Natural killer cell treated with Interleukin-12 subunit alpha and Interleukin-12 subunit beta and Interleukin-15 and Interleukin-18, amount 100 ng/mL, for 72 hours (primary cell): ENCODE data around the gene C19orf44. TPM values are rescaled to one million over a fixed set of nuclear protein-coding genes. Genes with fewer than 3 reads are reported as not detected.
A peak's percentile ranks its signal among the peaks of the same experiment; 100 is the strongest.

ENCODE experiments used
- ATAC-seq, 2 donors: fragments of 150-1000 bp; cut with Tn5 transposase in 1 of 2; sonication (Bioruptor Pico), chemical (Tn5 transposase) in 1 of 2; 2 replicates each; pipeline ENCODE4 v1.10.0; 2021
- DNase-seq: peaks from one replicate; pipeline ENCODE4 v3.0.0; 2022; ENCODE audit warnings: low spot score
- H3K27ac Mint-ChIP-seq, 2 donors: 1 replicate in 1 of 2; 2 replicates in 1 of 2; pipeline ENCODE4 v1.8.0; 2022; ENCODE audit warnings: mixed read lengths in 2 of 2, mild to moderate bottlenecking in 1 of 2, moderate library complexity in 1 of 2
- H3K27me3 Mint-ChIP-seq, 2 donors: 1 replicate in 1 of 2; 2 replicates in 1 of 2; pipeline ENCODE4 v1.8.0; 2022; ENCODE audit warnings: mixed read lengths in 2 of 2
- H3K36me3 Mint-ChIP-seq: one replicate; pipeline ENCODE4 v1.8.0; 2022; ENCODE audit warnings: mixed read lengths
- H3K4me1 Mint-ChIP-seq, 2 donors: 1 replicate in 1 of 2; 2 replicates in 1 of 2; pipeline ENCODE4 v1.8.0; 2022; ENCODE audit warnings: low read depth in 2 of 2, mixed read lengths in 2 of 2, mild to moderate bottlenecking in 1 of 2
- H3K4me3 Mint-ChIP-seq: one replicate; pipeline ENCODE4 v1.8.0; 2022; ENCODE audit warnings: mixed read lengths
- H3K9me3 Mint-ChIP-seq: 2 replicates; pipeline ENCODE4 v1.8.0; 2022; ENCODE audit warnings: mixed read lengths
- total RNA-seq, 2 donors: library from RNA; stranded (reverse); gene quantifications; one replicate each; pipeline ENCODE4 v1.2.3, GENCODE V29; 2022

Gene C19orf44
- total RNA-seq, 2 donors from 2014 or later = 3.3 to 7.5 TPM

- H3K27me3 Mint-ChIP-seq = no peaks in the 10 kb centered on the region
- peaks cover 6% of the 10 kb centered on the region for H3K36me3 Mint-ChIP-seq
- DNase-seq (no peak), ATAC-seq (no peak)
- H3K27ac Mint-ChIP-seq = no peak overlapping the region
- no peaks in the 10 kb centered on the region for H3K4me1 Mint-ChIP-seq
- no peak overlapping the region for H3K4me3 Mint-ChIP-seq
- no peaks in the 10 kb centered on the region for H3K9me3 Mint-ChIP-seq
Measured at GRCh38 chr19:16527334-16527935, 31.2 kb downstream of the C19orf44 start.

DNA sequence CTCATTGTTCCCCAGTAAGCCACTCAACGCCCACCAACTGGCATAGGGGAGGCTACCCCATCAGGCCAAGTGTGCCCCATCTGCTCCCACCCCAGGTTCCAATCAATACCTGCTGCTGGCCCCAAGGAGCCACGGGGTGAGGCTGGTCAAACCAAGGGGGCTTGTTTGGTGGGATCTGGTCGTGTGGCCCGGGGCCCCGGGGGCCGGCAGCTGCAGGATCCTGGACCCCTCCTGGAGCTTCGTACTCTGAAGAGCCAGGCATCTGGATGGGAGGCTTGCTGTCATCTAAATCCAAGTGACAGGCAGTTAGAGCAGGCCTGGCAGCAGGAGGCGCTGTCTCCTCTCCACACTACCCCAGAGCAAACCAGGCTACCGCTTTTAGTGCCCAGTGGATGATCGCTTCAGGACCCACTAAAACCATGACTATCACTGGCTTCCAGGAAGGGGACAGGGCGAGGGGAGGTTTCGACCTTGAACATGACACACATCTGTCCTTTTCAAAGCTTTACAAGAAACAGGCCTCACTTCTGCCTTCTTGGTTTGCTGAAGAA is 31.9 kb downstream of the C19orf44 start:
- ATAC-seq (peak in 1 of 2 donors; percentile 37), DNase-seq (no peak)
- Mint-ChIP-seq H3K9me3 (no peaks in the 10 kb centered on the region), H3K27ac (no peak overlapping the region), H3K27me3 (no peaks in the 10 kb centered on the region), H3K36me3 (peaks cover 6% of the 10 kb centered on the region), H3K4me3 (no peak overlapping the region), H3K4me1 (no peaks in the 10 kb centered on the region)

GRCh38 chr19:16529466-16530144 is 33.4 kb downstream of the C19orf44 start:
- Mint-ChIP-seq H3K36me3 (peaks cover 6% of the 10 kb centered on the region), H3K27ac (no peak overlapping the region), H3K4me3 (no peak overlapping the region), H3K27me3 (no peaks in the 10 kb centered on the region), H3K9me3 (no peaks in the 10 kb centered on the region), H3K4me1 (no peaks in the 10 kb centered on the region)
- DNase-seq (no peak), ATAC-seq (no peak)

DNA sequence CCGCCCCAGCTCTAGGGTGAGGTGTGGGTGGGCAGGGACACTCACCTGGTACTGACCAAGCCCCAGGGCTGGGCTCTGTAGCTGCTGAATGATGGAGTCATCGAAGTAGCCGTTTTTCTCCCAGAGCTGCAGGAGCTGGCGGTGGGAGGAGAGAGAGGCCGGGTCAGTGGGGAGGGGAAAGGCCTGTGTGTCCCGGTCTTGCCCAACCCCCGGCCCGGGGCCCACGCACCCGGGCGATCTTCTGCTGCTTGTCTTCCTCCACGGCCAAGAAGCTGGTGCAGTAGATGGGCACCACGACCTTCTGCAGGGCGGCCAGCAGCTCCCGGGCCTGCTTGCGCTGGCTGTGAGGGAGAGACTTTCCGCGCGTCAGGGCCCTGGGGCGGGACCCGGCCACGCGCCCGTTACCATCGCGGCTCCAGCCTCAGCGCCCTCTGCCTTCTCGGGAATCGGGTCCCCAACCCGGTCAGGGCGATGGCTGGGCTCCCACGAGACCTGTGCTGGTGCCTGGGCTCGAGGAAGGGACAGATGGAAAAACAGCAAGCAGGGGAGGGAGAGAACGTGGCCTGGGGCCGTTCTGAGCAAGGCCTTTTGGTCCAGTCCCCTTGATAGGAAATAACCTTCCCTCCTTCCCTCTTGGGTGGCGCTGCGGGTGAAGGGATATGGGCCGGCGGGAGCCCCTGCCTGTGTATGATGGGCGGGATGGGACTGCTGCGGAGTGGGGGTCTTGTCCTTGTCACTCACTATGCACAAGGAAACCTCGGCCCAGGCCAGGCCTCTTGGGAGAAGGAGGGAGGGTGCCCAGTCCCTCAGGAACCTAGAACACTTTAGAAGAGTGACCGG is 34.6 kb downstream of the C19orf44 start:
- Mint-ChIP-seq H3K4me1 (peaks cover 0 to under 1% of the 10 kb centered on the region in 2 donors), H3K9me3 (no peaks in the 10 kb centered on the region), H3K4me3 (no peak overlapping the region), H3K36me3 (peaks cover 6% of the 10 kb centered on the region), H3K27ac (no peak overlapping the region), H3K27me3 (no peaks in the 10 kb centered on the region)
- DNase-seq (no peak), ATAC-seq (no peak)

- DNase-seq (no peak), ATAC-seq (no peak)
- no peak overlapping the region for H3K4me3 Mint-ChIP-seq
- H3K4me1 Mint-ChIP-seq = peaks cover 0 to 4% of the 10 kb centered on the region in 2 donors
- H3K36me3 Mint-ChIP-seq = peaks cover 6% of the 10 kb centered on the region
- H3K27me3 Mint-ChIP-seq = no peaks in the 10 kb centered on the region
- no peak overlapping the region for H3K27ac Mint-ChIP-seq
- H3K9me3 Mint-ChIP-seq = no peaks in the 10 kb centered on the region
Measured at GRCh38 chr19:16531380-16531669, 35.1 kb downstream of the C19orf44 start.

- no peak overlapping the region for H3K4me3 Mint-ChIP-seq
- H3K4me1 Mint-ChIP-seq = peaks cover 5 to 12% of the 10 kb centered on the region in 2 donors
- ATAC-seq (no peak), DNase-seq (no peak)
- no peaks in the 10 kb centered on the region for H3K27me3 Mint-ChIP-seq
- no peak overlapping the region for H3K27ac Mint-ChIP-seq
- H3K36me3 Mint-ChIP-seq = peaks cover 6% of the 10 kb centered on the region
- no peaks in the 10 kb centered on the region for H3K9me3 Mint-ChIP-seq
Measured at GRCh38 chr19:16532440-16533234, 36.4 kb downstream of the C19orf44 start.

GRCh38 chr19:16535381-16535780 is 39.2 kb downstream of the C19orf44 start:
- Mint-ChIP-seq H3K4me1 (peaks cover 27 to 31% of the 10 kb centered on the region in 2 donors), H3K36me3 (peaks cover 6% of the 10 kb centered on the region), H3K27me3 (no peaks in the 10 kb centered on the region), H3K9me3 (no peaks in the 10 kb centered on the region), H3K4me3 (no peak overlapping the region), H3K27ac (no peak overlapping the region)
- ATAC-seq (no peak), DNase-seq (no peak)

GRCh38 chr19:16536130-16536529 is 39.9 kb downstream of the C19orf44 start:
- Mint-ChIP-seq H3K4me3 (no peak overlapping the region), H3K4me1 (peaks cover 27 to 33% of the 10 kb centered on the region in 2 donors), H3K27ac (no peak overlapping the region), H3K9me3 (no peaks in the 10 kb centered on the region), H3K36me3 (peaks cover 6% of the 10 kb centered on the region), H3K27me3 (no peaks in the 10 kb centered on the region)
- ATAC-seq = peak in 1 of 2 donors; percentile 3
- no peak for DNase-seq

DNA sequence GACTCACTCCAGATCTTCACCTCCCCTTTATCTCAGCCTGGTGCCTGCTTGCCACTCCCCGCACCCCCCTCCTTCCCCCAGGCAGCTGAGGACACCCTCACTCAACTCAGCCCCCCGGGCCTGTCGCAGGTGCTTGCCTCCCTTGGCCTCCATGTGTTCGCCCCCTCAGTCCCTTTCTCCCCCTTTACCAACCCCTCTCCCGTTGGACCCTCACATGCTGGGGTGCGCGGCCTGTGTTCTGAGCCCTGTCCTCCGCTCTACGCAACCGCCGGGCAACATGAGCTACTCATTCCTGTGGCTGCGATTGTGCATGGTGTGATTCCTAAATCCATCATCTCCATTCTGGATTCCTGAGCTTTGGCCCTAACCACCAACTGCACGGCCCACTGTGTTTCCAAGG is 40.9 kb downstream of the C19orf44 start:
- Mint-ChIP-seq H3K4me1 (peaks cover 33 to 38% of the 10 kb centered on the region in 2 donors), H3K36me3 (no peaks in the 10 kb centered on the region)
- no peak for DNase-seq

DNA sequence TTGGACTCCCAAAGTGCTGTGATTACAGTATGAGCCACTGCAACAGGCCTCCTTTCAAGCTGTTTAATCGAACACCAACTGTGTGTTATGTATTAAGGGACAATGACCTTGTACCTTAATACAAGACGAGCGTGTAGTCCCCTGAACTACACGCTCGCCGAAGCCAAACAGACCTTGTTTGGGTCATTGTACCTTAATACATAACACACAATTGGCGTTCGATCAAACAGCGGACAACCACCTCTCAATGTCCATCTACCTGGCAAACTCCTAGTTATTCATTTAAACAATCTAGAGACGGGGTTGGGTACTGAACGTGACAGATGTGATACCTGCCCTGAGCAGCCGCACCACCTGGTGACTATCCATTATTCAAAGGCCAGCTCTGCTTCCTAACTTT is 44.8 kb downstream of the C19orf44 start:
- no peaks in the 10 kb centered on the region for H3K9me3 Mint-ChIP-seq
- no peaks in the 10 kb centered on the region for H3K36me3 Mint-ChIP-seq
- H3K27me3 Mint-ChIP-seq = no peaks in the 10 kb centered on the region
- peak overlapping the region; percentile 91 for H3K4me3 Mint-ChIP-seq
- DNase-seq = no peak
- peaks cover 47 to 48% of the 10 kb centered on the region in 2 donors for H3K4me1 Mint-ChIP-seq
- peak overlapping the region; percentile 73 to 84 for H3K27ac Mint-ChIP-seq
- ATAC-seq = no peak

More for the DNA sequence above, 40.9 kb downstream of the C19orf44 start:
- Mint-ChIP-seq H3K27me3 (no peaks in the 10 kb centered on the region), H3K9me3 (no peaks in the 10 kb centered on the region), H3K4me3 (no peak overlapping the region), H3K27ac (no peak overlapping the region)
- ATAC-seq = no peak

DNA sequence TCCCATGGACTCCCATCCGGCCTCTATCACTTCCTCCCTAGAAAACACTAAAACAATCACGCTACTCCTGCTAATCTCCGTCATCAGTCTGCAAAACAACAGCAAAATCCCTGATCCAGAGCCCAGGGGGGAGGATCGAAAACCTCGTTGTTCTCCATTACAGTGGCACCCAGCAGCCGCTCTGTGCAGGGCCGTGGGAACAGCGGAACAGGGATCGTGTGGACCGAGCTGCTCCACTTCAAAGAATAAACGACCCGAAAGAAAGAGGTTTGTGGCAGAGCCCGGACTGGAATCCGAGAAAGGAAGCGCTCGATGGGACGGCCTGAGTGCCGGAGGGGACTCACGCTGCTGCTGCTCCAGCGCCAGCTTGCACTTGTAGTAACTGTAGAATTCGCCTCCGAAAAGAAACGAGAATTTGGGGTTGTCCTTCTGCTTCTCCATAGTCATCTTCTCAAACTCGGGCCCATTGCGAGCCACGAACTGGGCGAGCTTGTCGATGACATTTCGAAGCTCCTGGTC is 45.4 kb downstream of the C19orf44 start:
- H3K36me3 Mint-ChIP-seq = no peaks in the 10 kb centered on the region
- no peak for DNase-seq

GRCh38 chr19:16542045-16542909 is 46.1 kb downstream of the C19orf44 start, which contains the start of gene CHERP:
Gene CHERP, minus strand, starts transcription at chr19:16542437. Its CDS starts 59 bp downstream, at chr19:16542378.
- H3K4me1 Mint-ChIP-seq = peaks cover 42 to 47% of the 10 kb centered on the region in 2 donors
- no peaks in the 10 kb centered on the region for H3K27me3 Mint-ChIP-seq
- no peaks in the 10 kb centered on the region for H3K36me3 Mint-ChIP-seq
- peak within 1 kb of the TSS; percentile 73 to 91 for H3K27ac Mint-ChIP-seq
- ATAC-seq (peak; percentile 93 to 95), DNase-seq (peak; percentile 95)
- H3K9me3 Mint-ChIP-seq = no peaks in the 10 kb centered on the region
- peak within 1 kb of the TSS; percentile 92 for H3K4me3 Mint-ChIP-seq

More for the DNA sequence above, 45.4 kb downstream of the C19orf44 start:
- no peaks in the 10 kb centered on the region for H3K27me3 Mint-ChIP-seq
- peaks cover 45 to 48% of the 10 kb centered on the region in 2 donors for H3K4me1 Mint-ChIP-seq
- peak in 1 of 2 donors; percentile 1 for ATAC-seq
- no peaks in the 10 kb centered on the region for H3K9me3 Mint-ChIP-seq
- H3K27ac Mint-ChIP-seq = peak overlapping the region; percentile 73 to 84
- H3K4me3 Mint-ChIP-seq = peak overlapping the region; percentile 91
